ENCODE data around the gene MARVELD2.
A peak's percentile ranks its signal among the peaks of the same experiment; 100 is the strongest.
"Not testable (repeated sequence)": the region's sequence is repeated elsewhere in the genome, so short reads cannot be mapped to it uniquely, and the experiment has no call there.

Gene MARVELD2

GRCh38 chr5:69414885-69415583 lies at the start of gene MARVELD2:
TSS of gene MARVELD2 (plus strand) at chr5:69415116. CDS start at chr5:69419386, 4,270 bp downstream.
- DNase-seq: peak; percentile 41

- no peak for DNase-seq
Measured at GRCh38 chr5:69367697-69368279, 47.1 kb upstream of the MARVELD2 start.

GRCh38 chr5:69368458-69369339 lies 46.2 kb upstream of the MARVELD2 start:
- DNase-seq: no peak

- DNase-seq: peak; percentile 87
Measured at GRCh38 chr5:69369340-69370121, 45.4 kb upstream of the MARVELD2 start, which contains the start of the genes AK6, RAD17 and TAF9. TSS of gene AK6 (minus strand) at chr5:69369520. CDS start at chr5:69369490, 30 bp downstream. TSS of gene RAD17 (plus strand) at chr5:69369818. CDS start at chr5:69372209, 2,391 bp downstream. TSS of gene TAF9 (minus strand) at chr5:69369520. CDS start at chr5:69365737, 3,783 bp downstream.

GRCh38 chr5:69370335-69370734 lies 44.6 kb upstream of the MARVELD2 start:
- DNase-seq: not testable (repeated sequence)

GRCh38 chr5:69372394-69372793 lies 42.5 kb upstream of the MARVELD2 start:
- no peak for DNase-seq

GRCh38 chr5:69374911-69375446 lies 39.9 kb upstream of the MARVELD2 start:
- no peak for DNase-seq

GRCh38 chr5:69378376-69378775 lies 36.5 kb upstream of the MARVELD2 start:
- DNase-seq: no peak

GRCh38 chr5:69404659-69405330 lies 10.1 kb upstream of the MARVELD2 start:
- no peak for DNase-seq

- DNase-seq: no peak
Measured at GRCh38 chr5:69415584-69415958, 655 bp downstream of the MARVELD2 start.

GRCh38 chr5:69416180-69416579 lies 1.3 kb downstream of the MARVELD2 start:
- no peak for DNase-seq

- DNase-seq: no peak
Measured at GRCh38 chr5:69416699-69417098, 1.8 kb downstream of the MARVELD2 start.

GRCh38 chr5:69418554-69418953 lies 3.6 kb downstream of the MARVELD2 start:
- no peak for DNase-seq

GRCh38 chr5:69431424-69432303 lies 16.7 kb downstream of the MARVELD2 start:
- DNase-seq: no peak

- no peak for DNase-seq
Measured at GRCh38 chr5:69432412-69433206, 17.7 kb downstream of the MARVELD2 start.

GRCh38 chr5:69435276-69435884 lies 20.5 kb downstream of the MARVELD2 start:
- not testable (repeated sequence) for DNase-seq

GRCh38 chr5:69444127-69444754 lies 29.3 kb downstream of the MARVELD2 start:
- DNase-seq: no peak

- no peak for DNase-seq
Measured at GRCh38 chr5:69449511-69449910, 34.6 kb downstream of the MARVELD2 start.

GRCh38 chr5:69450116-69450515 lies 35.2 kb downstream of the MARVELD2 start:
- DNase-seq: no peak
